ENCODE results near the gene RPP30.
"Not testable (repeated sequence)": the region's sequence is repeated elsewhere in the genome, so short reads cannot be mapped to it uniquely, and the experiment has no call there.

RPP30 gene

GRCh38 chr10:90871279-90871765 is 452 bp upstream of the RPP30 start:
- in situ Hi-C loops (cut with MboI; ENCODE audit: low sequenced_read_pairs), result no loop called here

GRCh38 chr10:90872648-90873020 is 860 bp downstream of the RPP30 start:
- in situ Hi-C loops (cut with MboI; ENCODE audit: low sequenced_read_pairs), result no loop called here

- in situ Hi-C loops (cut with MboI; ENCODE audit: low sequenced_read_pairs), result no loop called here
Measured at GRCh38 chr10:90879062-90879461, 7.3 kb downstream of the RPP30 start.

GRCh38 chr10:90880059-90880719 is 8.4 kb downstream of the RPP30 start:
- in situ Hi-C loops (cut with MboI; ENCODE audit: low sequenced_read_pairs), result not testable (repeated sequence)

- in situ Hi-C loops (cut with MboI; ENCODE audit: low sequenced_read_pairs), result no loop called here
Measured at GRCh38 chr10:90884431-90884830, 12.7 kb downstream of the RPP30 start.

- in situ Hi-C loops (cut with MboI; ENCODE audit: low sequenced_read_pairs), result no loop called here
Measured at GRCh38 chr10:90885176-90885575, 13.4 kb downstream of the RPP30 start.

- in situ Hi-C loops (cut with MboI; ENCODE audit: low sequenced_read_pairs), result no loop called here
Measured at GRCh38 chr10:90887555-90887954, 15.8 kb downstream of the RPP30 start.

GRCh38 chr10:90888387-90888786 is 16.6 kb downstream of the RPP30 start:
- in situ Hi-C loops (cut with MboI; ENCODE audit: low sequenced_read_pairs), result no loop called here

GRCh38 chr10:90889636-90890035 is 17.9 kb downstream of the RPP30 start:
- in situ Hi-C loops (cut with MboI; ENCODE audit: low sequenced_read_pairs), result no loop called here

GRCh38 chr10:90890347-90890746 is 18.6 kb downstream of the RPP30 start:
- in situ Hi-C loops (cut with MboI; ENCODE audit: low sequenced_read_pairs), result no loop called here

GRCh38 chr10:90893190-90893589 is 21.4 kb downstream of the RPP30 start:
- in situ Hi-C loops (cut with MboI; ENCODE audit: low sequenced_read_pairs), result no loop called here

- in situ Hi-C loops (cut with MboI; ENCODE audit: low sequenced_read_pairs), result not testable (repeated sequence)
Measured at GRCh38 chr10:90896916-90897315, 25.1 kb downstream of the RPP30 start.

GRCh38 chr10:90905925-90906324 is 34.2 kb downstream of the RPP30 start:
- in situ Hi-C loops (cut with MboI; ENCODE audit: low sequenced_read_pairs), result no loop called here

- in situ Hi-C loops (cut with MboI; ENCODE audit: low sequenced_read_pairs), result no loop called here
Measured at GRCh38 chr10:90906596-90906995, 34.8 kb downstream of the RPP30 start.

GRCh38 chr10:90911133-90912051 is 39.6 kb downstream of the RPP30 start:
- in situ Hi-C loops (cut with MboI; ENCODE audit: low sequenced_read_pairs), result no loop called here

GRCh38 chr10:90912174-90912573 is 40.4 kb downstream of the RPP30 start:
- in situ Hi-C loops (cut with MboI; ENCODE audit: low sequenced_read_pairs), result no loop called here

- in situ Hi-C loops (cut with MboI; ENCODE audit: low sequenced_read_pairs), result no loop called here
Measured at GRCh38 chr10:90912854-90913479, 41.2 kb downstream of the RPP30 start.

GRCh38 chr10:90913774-90914420 is 42.1 kb downstream of the RPP30 start:
- in situ Hi-C loops (cut with MboI; ENCODE audit: low sequenced_read_pairs), result no loop called here

- in situ Hi-C loops (cut with MboI; ENCODE audit: low sequenced_read_pairs), result no loop called here
Measured at GRCh38 chr10:90914992-90915765, 43.4 kb downstream of the RPP30 start.

- in situ Hi-C loops (cut with MboI; ENCODE audit: low sequenced_read_pairs), result no loop called here
Measured at GRCh38 chr10:90915766-90916075, 43.9 kb downstream of the RPP30 start.
